HepG2 (cell line): ENCODE data around the gene BTG2. TPM values are rescaled to one million over a fixed set of nuclear protein-coding genes. Genes with fewer than 3 reads are reported as not detected.

ENCODE experiments used
- ATAC-seq: fragments of 200-7000 bp; cut with Tn5 transposase; 3 replicates; pipeline ENCODE4 v1.9.1; 2020; ENCODE audit warnings: mild to moderate bottlenecking, moderate library complexity
- BruUV-seq: library from RNA; stranded (reverse); fragments of 400-500 nt; replicated peaks from 2 replicates; lab custom pipeline; 2021; lab: Mats Ljungman, UMichigan
- CTCF ChIA-PET: fragments of 300-600 bp; formaldehyde crosslinking; extraction: SDS; loops from one replicate; lab custom pipeline; 2021; ENCODE audit warnings: low total read pairs, inconsistent platforms, low intra/inter-chr PET ratio; lab: Yijun Ruan, JAX
- POLR2A ChIA-PET: fragments of 350-600 bp; sonication (Branson Sonifier 250); formaldehyde crosslinking; loops from one replicate; lab custom pipeline; 2020; ENCODE audit warnings: antibody characterized with exemption, inconsistent platforms; lab: Yijun Ruan, JAX
- DNase-seq: peaks from one replicate; pipeline ENCODE4 v3.0.0-alpha.2; 2015; ENCODE audit warnings: low spot score
- FAIRE-seq: peaks from 3 replicates; lab custom pipeline; 2011; peaks lifted over from hg19 to GRCh38; lab: Jason Lieb, UNC
- H2AFZ ChIP-seq: one replicate; pipeline ENCODE4 v1.6.1; 2011; ENCODE audit warnings: low read length, inconsistent platforms
- H3K27ac ChIP-seq: fragments of 300-600 bp; 3 replicates; pipeline ENCODE4 v1.8.0; 2011; ENCODE audit warnings: mixed run types, mild to moderate bottlenecking, mixed read lengths, low read length, inconsistent platforms; ENCODE audit not compliant: insufficient read depth; ENCODE audit errors: extremely low read length
- H3K27me3 ChIP-seq, 2 experiments: fragments of 200-600 bp in 1 of 2; 2 replicates in 1 of 2; 3 replicates in 1 of 2; pipeline versions ENCODE4 v1.6.0 to v1.8.0; 2011; ENCODE audit warnings: low read length in 2 of 2, mild to moderate bottlenecking in 2 of 2, moderate library complexity in 2 of 2, inconsistent platforms in 1 of 2; ENCODE audit not compliant: insufficient read depth in 2 of 2, control insufficient read depth in 1 of 2
- H3K36me3 ChIP-seq, 2 experiments: fragments of 200-600 bp in 1 of 2; replicated peaks in 1 of 2; 2 replicates in 1 of 2; 3 replicates in 1 of 2; pipeline versions ENCODE4 v1.5.1 to v1.8.0; 2011; ENCODE audit warnings: low read length in 2 of 2, inconsistent platforms in 1 of 2; ENCODE audit not compliant: insufficient read depth in 2 of 2, control insufficient read depth in 1 of 2
- H3K4me1 ChIP-seq: 2 replicates; pipeline ENCODE4 v1.5.1; 2012; ENCODE audit warnings: low read length, inconsistent platforms; ENCODE audit not compliant: insufficient read depth
- H3K4me2 ChIP-seq: 2 replicates; pipeline ENCODE4 v1.6.0; 2011; ENCODE audit warnings: low read depth, low read length, inconsistent platforms
- H3K4me3 ChIP-seq, 3 experiments: fragments of 200-600 bp in 1 of 3; sonication (generic), shearing (Covaris generic) in 1 of 3; replicated peaks in 1 of 3; 2 replicates each; pipeline ENCODE4 v1.5.1; 2011 to 2016; ENCODE audit warnings: low read length in 3 of 3, inconsistent platforms in 2 of 3, low read depth in 2 of 3, mild to moderate bottlenecking in 2 of 3, control low read depth in 1 of 3, mixed read lengths in 1 of 3; ENCODE audit not compliant: insufficient read depth in 1 of 3
- H3K79me2 ChIP-seq: one replicate; pipeline ENCODE4 v1.6.1; 2011; ENCODE audit warnings: low read length, inconsistent platforms; ENCODE audit not compliant: insufficient read depth
- H3K9ac ChIP-seq: 2 replicates; pipeline ENCODE4 v1.6.0; 2011; ENCODE audit warnings: mild to moderate bottlenecking, low read depth, low read length, inconsistent platforms; ENCODE audit not compliant: insufficient read depth
- H3K9me3 ChIP-seq: 2 replicates; pipeline ENCODE4 v1.5.1; 2012; ENCODE audit warnings: mild to moderate bottlenecking, low read length
- H4K20me1 ChIP-seq: 2 replicates; pipeline ENCODE4 v1.6.0; 2011; ENCODE audit warnings: inconsistent platforms, mild to moderate bottlenecking, low read length, moderate library complexity; ENCODE audit not compliant: insufficient read depth
- AGO2 ChIP-seq: fragments of 200-400 bp; formaldehyde crosslinking; optimal IDR thresholded peaks from 2 replicates; pipeline ENCODE3; 2017; ENCODE audit warnings: mild to moderate bottlenecking, low read depth, low read length, moderate library complexity
- CEBPG ChIP-seq: IDR thresholded peaks from 2 replicates; pipeline ENCODE4 v1.6.1; 2016
- PAWR ChIP-seq: sonication (generic); formaldehyde crosslinking; IDR thresholded peaks from 2 replicates; pipeline ENCODE4 v1.4.0; 2020; ENCODE audit warnings: missing genetic modification reagents, mild to moderate bottlenecking, borderline replicate concordance
- TBX2 ChIP-seq: sonication (generic); formaldehyde crosslinking; IDR thresholded peaks from 2 replicates; pipeline ENCODE4 v1.5.0; 2020; ENCODE audit warnings: missing genetic modification reagents, mild to moderate bottlenecking, borderline replicate concordance
- THYN1 ChIP-seq: sonication (generic); formaldehyde crosslinking; IDR thresholded peaks from 2 replicates; pipeline ENCODE4 v1.8.1; 2023; ENCODE audit warnings: low read depth, mild to moderate bottlenecking, moderate library complexity, missing genetic modification reagents, borderline replicate concordance
- ZBTB38 ChIP-seq: sonication (generic); formaldehyde crosslinking; IDR thresholded peaks from 2 replicates; pipeline ENCODE4 v1.5.1; 2020; ENCODE audit warnings: mild to moderate bottlenecking, missing genetic modification reagents
- ZNF572 ChIP-seq: sonication (generic); formaldehyde crosslinking; IDR thresholded peaks from 2 replicates; pipeline ENCODE4 v1.5.1; 2020; ENCODE audit warnings: mild to moderate bottlenecking, missing genetic modification reagents
- ZNF615 ChIP-seq: sonication (generic); formaldehyde crosslinking; IDR thresholded peaks from 2 replicates; pipeline ENCODE4 v1.5.0; 2020; ENCODE audit warnings: mild to moderate bottlenecking, missing genetic modification reagents, borderline replicate concordance
- WGBS: methylation state at CpG from one replicate; pipeline ENCODE4 v1.1.6; 2017; ENCODE audit warnings: low lambda C conversion rate; 5-methylcytosine and 5-hydroxymethylcytosine counted together
- in situ Hi-C: cut with HindIII; loops from 2 replicates; pipeline ENCODE4 v1.10.0; 2017; ENCODE audit warnings: low pct_unique_long_range_greater_than_20kb; ENCODE audit not compliant: extremely low pct_ligation_motif_present
- intact Hi-C: fragments of 100-400 bp; cut with micrococcal nuclease; formaldehyde crosslinking; loops from one replicate; pipeline ENCODE4 v1.10.0; 2022; ENCODE audit not compliant: unreplicated experiment
- polyA plus RNA-seq, 8 experiments: library from polyadenylated mRNA; depleted of rRNA in 3 of 8; stranded (reverse) in 7 of 8; unstranded in 1 of 8; fragments of >200 nt; fragmentation: Illumina TruSeq in 4 of 8; extraction: Trizol in 4 of 8; gene quantifications; 2 replicates each; pipeline versions ENCODE4 v1.2.1 to v1.2.3, GENCODE V29; 2011 to 2016; ENCODE audit warnings: low read depth in 4 of 8, missing spikeins in 1 of 8, mixed read lengths in 1 of 8; ENCODE audit not compliant: insufficient read depth in 1 of 8
- total RNA-seq, 5 experiments: library from RNA; depleted of rRNA; stranded (reverse); fragments of >200 nt; fragmentation: Illumina TruSeq; extraction: Trizol; gene quantifications; 2 replicates each; pipeline ENCODE4 v1.2.3, GENCODE V29; 2016; ENCODE audit warnings: low read depth in 1 of 5
- TF ChIP-seq, protein P1 (sequence below): sonication (generic); formaldehyde crosslinking; IDR thresholded peaks from 2 replicates; pipeline ENCODE4 v1.9.0; 2022; ENCODE audit warnings: missing genetic modification reagents, mild to moderate bottlenecking, borderline replicate concordance
- TF ChIP-seq, protein P2 (sequence below): sonication (generic); formaldehyde crosslinking; IDR thresholded peaks from 2 replicates; pipeline ENCODE4 v1.5.1; 2020; ENCODE audit warnings: missing genetic modification reagents, mild to moderate bottlenecking, borderline replicate concordance
- TF ChIP-seq, protein P3 (sequence below): sonication (generic); formaldehyde crosslinking; IDR thresholded peaks from 2 replicates; pipeline ENCODE4 v1.4.0; 2020; ENCODE audit warnings: mild to moderate bottlenecking, missing genetic modification reagents

BTG2 gene
- total and polyA plus RNA-seq, 2 of the 13 experiments (the other 11 are each of a cell fraction or from before 2014, with no cell fraction given), result 13.6 to 18.3 TPM

DNA sequence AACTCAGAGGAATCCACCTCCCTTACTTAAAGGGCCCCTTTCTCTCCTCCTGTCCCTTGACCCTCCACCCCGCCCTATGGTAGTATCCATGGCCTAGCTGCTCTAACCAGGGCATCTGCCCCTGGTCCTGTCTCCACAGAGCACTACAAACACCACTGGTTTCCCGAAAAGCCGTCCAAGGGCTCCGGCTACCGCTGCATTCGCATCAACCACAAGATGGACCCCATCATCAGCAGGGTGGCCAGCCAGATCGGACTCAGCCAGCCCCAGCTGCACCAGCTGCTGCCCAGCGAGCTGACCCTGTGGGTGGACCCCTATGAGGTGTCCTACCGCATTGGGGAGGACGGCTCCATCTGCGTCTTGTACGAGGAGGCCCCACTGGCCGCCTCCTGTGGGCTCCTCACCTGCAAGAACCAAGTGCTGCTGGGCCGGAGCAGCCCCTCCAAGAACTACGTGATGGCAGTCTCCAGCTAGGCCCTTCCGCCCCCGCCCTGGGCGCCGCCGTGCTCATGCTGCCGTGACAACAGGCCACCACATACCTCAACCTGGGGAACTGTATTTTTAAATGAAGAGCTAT is 1.7 kb downstream of the BTG2 start:
- in situ Hi-C loops, result no loop called here

DNA sequence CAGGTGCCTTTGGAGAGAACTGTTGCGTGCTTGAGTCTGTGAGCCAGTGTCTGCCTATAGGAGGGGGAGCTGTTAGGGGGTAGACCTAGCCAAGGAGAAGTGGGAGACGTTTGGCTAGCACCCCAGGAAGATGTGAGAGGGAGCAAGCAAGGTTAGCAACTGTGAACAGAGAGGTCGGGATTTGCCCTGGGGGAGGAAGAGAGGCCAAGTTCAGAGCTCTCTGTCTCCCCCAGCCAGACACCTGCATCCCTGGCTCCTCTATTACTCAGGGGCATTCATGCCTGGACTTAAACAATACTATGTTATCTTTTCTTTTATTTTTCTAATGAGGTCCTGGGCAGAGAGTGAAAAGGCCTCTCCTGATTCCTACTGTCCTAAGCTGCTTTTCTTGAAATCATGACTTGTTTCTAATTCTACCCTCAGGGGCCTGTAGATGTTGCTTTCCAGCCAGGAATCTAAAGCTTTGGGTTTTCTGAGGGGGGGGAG is 2.4 kb downstream of the BTG2 start:
- Histone ChIP-seq H3K9ac (no peak overlapping the region), H3K4me1 (peaks cover 42% of the 10 kb centered on the region), H3K4me3 (no peak overlapping the region)
- 90% methylated on average over 3 of the region's 3 CpGs for WGBS
- TF ChIP-seq, protein P1, sequence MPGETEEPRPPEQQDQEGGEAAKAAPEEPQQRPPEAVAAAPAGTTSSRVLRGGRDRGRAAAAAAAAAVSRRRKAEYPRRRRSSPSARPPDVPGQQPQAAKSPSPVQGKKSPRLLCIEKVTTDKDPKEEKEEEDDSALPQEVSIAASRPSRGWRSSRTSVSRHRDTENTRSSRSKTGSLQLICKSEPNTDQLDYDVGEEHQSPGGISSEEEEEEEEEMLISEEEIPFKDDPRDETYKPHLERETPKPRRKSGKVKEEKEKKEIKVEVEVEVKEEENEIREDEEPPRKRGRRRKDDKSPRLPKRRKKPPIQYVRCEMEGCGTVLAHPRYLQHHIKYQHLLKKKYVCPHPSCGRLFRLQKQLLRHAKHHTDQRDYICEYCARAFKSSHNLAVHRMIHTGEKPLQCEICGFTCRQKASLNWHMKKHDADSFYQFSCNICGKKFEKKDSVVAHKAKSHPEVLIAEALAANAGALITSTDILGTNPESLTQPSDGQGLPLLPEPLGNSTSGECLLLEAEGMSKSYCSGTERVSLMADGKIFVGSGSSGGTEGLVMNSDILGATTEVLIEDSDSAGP (CRISPR knock-in tag), result no peak
- TF ChIP-seq THYN1 (CRISPR knock-in tag), result no peak
- TF ChIP-seq ZNF572 (CRISPR knock-in tag), result no peak
- TF ChIP-seq, protein P2, sequence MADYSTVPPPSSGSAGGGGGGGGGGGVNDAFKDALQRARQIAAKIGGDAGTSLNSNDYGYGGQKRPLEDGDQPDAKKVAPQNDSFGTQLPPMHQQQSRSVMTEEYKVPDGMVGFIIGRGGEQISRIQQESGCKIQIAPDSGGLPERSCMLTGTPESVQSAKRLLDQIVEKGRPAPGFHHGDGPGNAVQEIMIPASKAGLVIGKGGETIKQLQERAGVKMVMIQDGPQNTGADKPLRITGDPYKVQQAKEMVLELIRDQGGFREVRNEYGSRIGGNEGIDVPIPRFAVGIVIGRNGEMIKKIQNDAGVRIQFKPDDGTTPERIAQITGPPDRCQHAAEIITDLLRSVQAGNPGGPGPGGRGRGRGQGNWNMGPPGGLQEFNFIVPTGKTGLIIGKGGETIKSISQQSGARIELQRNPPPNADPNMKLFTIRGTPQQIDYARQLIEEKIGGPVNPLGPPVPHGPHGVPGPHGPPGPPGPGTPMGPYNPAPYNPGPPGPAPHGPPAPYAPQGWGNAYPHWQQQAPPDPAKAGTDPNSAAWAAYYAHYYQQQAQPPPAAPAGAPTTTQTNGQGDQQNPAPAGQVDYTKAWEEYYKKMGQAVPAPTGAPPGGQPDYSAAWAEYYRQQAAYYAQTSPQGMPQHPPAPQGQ, result no peak
- TF ChIP-seq PAWR (CRISPR knock-in tag), result no peak
- no peak for TF ChIP-seq CEBPG (CRISPR knock-in tag)
- no peak for TF ChIP-seq ZNF615 (CRISPR knock-in tag)
- TF ChIP-seq TBX2 (CRISPR knock-in tag), result no peak
- TF ChIP-seq, all 625 proteins: peak for 0
- Histone ChIP-seq H3K9me3 (no peaks in the 10 kb centered on the region), H4K20me1 (no peaks in the 10 kb centered on the region), H2AFZ (no peak overlapping the region), H3K27me3 (peaks cover 0 to 18% of the 10 kb centered on the region in 2 experiments; a peak in 3 of 5 replicates), H3K36me3 (peaks cover 0 to 3% of the 10 kb centered on the region in 2 experiments; a peak in 1 of 5 replicates), H3K79me2 (peaks cover 13% of the 10 kb centered on the region), H3K27ac (no peak overlapping the region), H3K4me2 (peak overlapping the region; percentile 17; the same call in 1 of the 2 replicates)
- ATAC-seq (no peak), DNase-seq (no peak), FAIRE-seq (no peak)
- POLR2A ChIA-PET, result interaction anchor here (1.1 to 6.3 kb wide), 5 partner anchors 9 to 39 kb away, joined by 3 to 77 read pairs (median 4); no protein-coding TSS in a partner anchor
- intact Hi-C loops (no loop called here), in situ Hi-C loops (no loop called here)
- CTCF ChIA-PET, result no interaction called here
- no TSS peak for BruUV-seq

More for the DNA sequence above, 1.7 kb downstream of the BTG2 start:
- H3K4me1 ChIP-seq, result peaks cover 43% of the 10 kb centered on the region
- FAIRE-seq (no peak), DNase-seq (no peak), ATAC-seq (no peak)
- no peaks in the 10 kb centered on the region for H4K20me1 ChIP-seq
- H3K79me2 ChIP-seq, result peaks cover 13% of the 10 kb centered on the region
- over 99% methylated on average over 11 of the region's 21 CpGs for WGBS
- intact Hi-C loops, result no loop called here
- H3K4me2 ChIP-seq, result peak overlapping the region; percentile 92
- ChIA-PET POLR2A (interaction anchor here (1.1 to 6.3 kb wide), 7 partner anchors 9 to 38 kb away, joined by 3 to 77 read pairs (median 4); no protein-coding TSS in a partner anchor), CTCF (no interaction called here)
- peak overlapping the region; percentile 84; the same call in 1 of the 2 replicates for H3K9ac ChIP-seq
- no peak overlapping the region for H3K27ac ChIP-seq
- peak overlapping the region in 1 of 3 experiments; percentile 87; a peak in 3 of 6 replicates for H3K4me3 ChIP-seq
- no peak overlapping the region for H2AFZ ChIP-seq
- peaks cover 0 to 3% of the 10 kb centered on the region in 2 experiments; a peak in 1 of 5 replicates for H3K36me3 ChIP-seq
- TF ChIP-seq, protein P3, sequence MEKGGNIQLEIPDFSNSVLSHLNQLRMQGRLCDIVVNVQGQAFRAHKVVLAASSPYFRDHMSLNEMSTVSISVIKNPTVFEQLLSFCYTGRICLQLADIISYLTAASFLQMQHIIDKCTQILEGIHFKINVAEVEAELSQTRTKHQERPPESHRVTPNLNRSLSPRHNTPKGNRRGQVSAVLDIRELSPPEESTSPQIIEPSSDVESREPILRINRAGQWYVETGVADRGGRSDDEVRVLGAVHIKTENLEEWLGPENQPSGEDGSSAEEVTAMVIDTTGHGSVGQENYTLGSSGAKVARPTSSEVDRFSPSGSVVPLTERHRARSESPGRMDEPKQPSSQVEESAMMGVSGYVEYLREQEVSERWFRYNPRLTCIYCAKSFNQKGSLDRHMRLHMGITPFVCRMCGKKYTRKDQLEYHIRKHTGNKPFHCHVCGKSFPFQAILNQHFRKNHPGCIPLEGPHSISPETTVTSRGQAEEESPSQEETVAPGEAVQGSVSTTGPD (CRISPR knock-in tag), result no peak
- TF ChIP-seq AGO2, result peak; percentile 69
- TF ChIP-seq ZBTB38 (CRISPR knock-in tag), result 0 out of 2 replicates have a peak, but pooled peaks have one; percentile 14
- H3K27me3 ChIP-seq, result peaks cover 0 to 18% of the 10 kb centered on the region in 2 experiments; a peak in 3 of 5 replicates
- no peaks in the 10 kb centered on the region for H3K9me3 ChIP-seq
- BruUV-seq, result no TSS peak
